CD4-positive, alpha-beta memory T cell (primary cell): ENCODE measurements around the gene HEMGN. TPM values are rescaled to one million over a fixed set of nuclear protein-coding genes. Genes with fewer than 3 reads are reported as not detected.
A peak's percentile ranks its signal among the peaks of the same experiment; 100 is the strongest.

Experiments
- CTCF ChIA-PET: fragments of 350-600 bp; sonication (Branson Sonifier 250); formaldehyde crosslinking; loops from one replicate; lab custom pipeline; 2021; ENCODE audit warnings: inconsistent platforms; ENCODE audit not compliant: partially characterized antibody; lab: Charles Lee
- POLR2A ChIA-PET: fragments of 350-600 bp; sonication (Branson Sonifier 250); formaldehyde crosslinking; loops from one replicate; lab custom pipeline; 2021; ENCODE audit not compliant: partially characterized antibody; lab: Charles Lee
- DNase-seq, 5 donors: peaks; one replicate each; pipeline versions ENCODE4 v3.0.0 to v3.0.0-alpha.2; 2020 to 2022; ENCODE audit warnings: mixed read lengths in 1 of 5
- H3K27ac ChIP-seq: one replicate; pipeline ENCODE4 v1.7.0; 2013; ENCODE audit warnings: low read depth, low read length
- H3K27me3 ChIP-seq: 2 replicates; pipeline ENCODE4 v1.7.0; 2013; ENCODE audit warnings: mild to moderate bottlenecking, low read length, moderate library complexity; ENCODE audit not compliant: insufficient read depth
- H3K36me3 ChIP-seq: 2 replicates; pipeline ENCODE4 v1.7.0; 2013; ENCODE audit warnings: mild to moderate bottlenecking, low read length, moderate library complexity; ENCODE audit not compliant: insufficient read depth
- H3K4me1 ChIP-seq: 2 replicates; pipeline ENCODE4 v1.7.0; 2013; ENCODE audit warnings: mild to moderate bottlenecking, low read length, moderate library complexity; ENCODE audit not compliant: insufficient read depth
- H3K4me3 ChIP-seq, 2 donors: one replicate each; pipeline ENCODE4 v1.7.0; 2013; ENCODE audit warnings: low read length in 2 of 2, mild to moderate bottlenecking in 1 of 2
- H3K9me3 ChIP-seq, 2 donors: one replicate each; pipeline ENCODE4 v1.7.0; 2013; ENCODE audit warnings: low read length in 2 of 2, control low read depth in 1 of 2; ENCODE audit not compliant: control insufficient read depth in 1 of 2
- H3K27ac Mint-ChIP-seq, 7 donors: one replicate each; pipeline ENCODE4 v1.8.0; 2020 to 2021; ENCODE audit warnings: mixed read lengths in 7 of 7, mild to moderate bottlenecking in 6 of 7, inconsistent platforms in 3 of 7, moderate library complexity in 3 of 7
- H3K27me3 Mint-ChIP-seq, 2 donors: one replicate each; pipeline ENCODE4 v1.8.0; 2020 to 2021; ENCODE audit warnings: mixed read lengths in 2 of 2
- H3K36me3 Mint-ChIP-seq, 2 donors: one replicate each; pipeline ENCODE4 v1.8.0; 2020 to 2021; ENCODE audit warnings: mixed read lengths in 2 of 2, inconsistent platforms in 1 of 2, mild to moderate bottlenecking in 1 of 2
- H3K4me1 Mint-ChIP-seq, 4 donors: one replicate each; pipeline ENCODE4 v1.8.0; 2020 to 2021; ENCODE audit warnings: mixed read lengths in 4 of 4, mild to moderate bottlenecking in 1 of 4
- H3K4me3 Mint-ChIP-seq, 8 donors: one replicate each; pipeline ENCODE4 v1.8.0; 2020 to 2021; ENCODE audit warnings: mixed read lengths in 8 of 8, mild to moderate bottlenecking in 7 of 8, moderate library complexity in 6 of 8, inconsistent platforms in 3 of 8
- H3K9me3 Mint-ChIP-seq, 8 donors: one replicate each; pipeline ENCODE4 v1.8.0; 2020 to 2021; ENCODE audit warnings: mixed read lengths in 8 of 8, mild to moderate bottlenecking in 5 of 8, inconsistent platforms in 3 of 8, moderate library complexity in 1 of 8
- intact Hi-C: fragments of 100-400 bp; cut with micrococcal nuclease; formaldehyde crosslinking; loops from one replicate; pipeline ENCODE4 v1.15.1; 2023
- polyA plus RNA-seq, 2 donors: library from polyadenylated mRNA; unstranded; fragments of 300-500 nt; fragmentation: Illumina TruSeq; gene quantifications; one replicate each; pipeline ENCODE4 v1.2.3, GENCODE V29; 2021
- total RNA-seq, 2 experiments: library from RNA; stranded (reverse); gene quantifications; one replicate each; pipeline ENCODE4 v1.2.3, GENCODE V29; 2021

HEMGN gene
- total and polyA plus RNA-seq, 4 experiments from 2014 or later: 1.6 to 4.0 (median 2.9) TPM

GRCh38 chr9:97904725-97905124 lies 33.2 kb downstream of the HEMGN start:
- ChIA-PET CTCF (interaction anchor here (0.9 to 11.2 kb wide), 4 partner anchors 9 to 359 kb away, joined by 3 to 312 read pairs (median 87); partner anchors contain the start of gene TRMO), POLR2A (interaction anchor here (0.6 to 15.8 kb wide), 18 partner anchors 9 to 351 kb away, joined by 3 to 746 read pairs (median 5); partner anchors contain the start of genes ANP32B, NANS, NCBP1 and TBC1D2)
- H3K27ac Mint-ChIP-seq: peak overlapping the region; percentile 90 to 98 (median 97)
- Histone ChIP-seq H3K4me3 (peak overlapping the region; percentile 32 to 42), H3K27me3 (no peaks in the 10 kb centered on the region), H3K4me1 (peaks cover 97% of the 10 kb centered on the region), H3K9me3 (no peaks in the 10 kb centered on the region), H3K27ac (peak overlapping the region; percentile 73), H3K36me3 (peaks cover 6% of the 10 kb centered on the region)
- peak overlapping the region; percentile 83 to 94 (median 85) for H3K4me3 Mint-ChIP-seq
- H3K27me3 Mint-ChIP-seq: no peaks in the 10 kb centered on the region
- intact Hi-C loops: loop anchor here (1.0 to 5.0 kb wide), 4 partner anchors 18 to 353 kb away; partner anchors contain the start of genes NCBP1, TBC1D2, TRMO and TSTD2
- H3K4me1 Mint-ChIP-seq: peaks cover 54 to 92% (median 72%) of the 10 kb centered on the region in 4 donors
- H3K36me3 Mint-ChIP-seq: peaks cover 17 to 33% of the 10 kb centered on the region in 2 donors
- peak; percentile 62 to 82 (median 70) for DNase-seq
- H3K9me3 Mint-ChIP-seq: no peaks in the 10 kb centered on the region

- no peaks in the 10 kb centered on the region for H3K27me3 Mint-ChIP-seq
- no peaks in the 10 kb centered on the region for H3K36me3 ChIP-seq
- peak overlapping the region; percentile 56 for H3K27ac ChIP-seq
- ChIA-PET CTCF (interaction anchor here (0.8 to 11.2 kb wide), 9 partner anchors 9 to 352 kb away, joined by 3 to 312 read pairs (median 5); partner anchors contain the start of genes TBC1D2 and TRMO), POLR2A (interaction anchor here (1.4 to 15.8 kb wide), 6 partner anchors 9 to 270 kb away, joined by 3 to 746 read pairs (median 30); partner anchors contain the start of genes ANP32B, NCBP1, TRMO and TSTD2)
- peaks cover 8 to 23% of the 10 kb centered on the region in 2 donors for H3K36me3 Mint-ChIP-seq
- H3K4me3 Mint-ChIP-seq: peak overlapping the region in 7 of 8 donors; percentile 43 to 76 (median 53)
- intact Hi-C loops: loop anchor here (5.0 kb wide), 2 partner anchors 206 to 354 kb away; partner anchors contain the start of genes TBC1D2 and XPA
- H3K27ac Mint-ChIP-seq: peak overlapping the region; percentile 32 to 98 (median 90)
- peaks cover 45 to 79% (median 61%) of the 10 kb centered on the region in 4 donors for H3K4me1 Mint-ChIP-seq
- DNase-seq: no peak
- H3K9me3 Mint-ChIP-seq: no peaks in the 10 kb centered on the region
- no peaks in the 10 kb centered on the region for H3K27me3 ChIP-seq
- peaks cover 81% of the 10 kb centered on the region for H3K4me1 ChIP-seq
- H3K9me3 ChIP-seq: no peaks in the 10 kb centered on the region
- H3K4me3 ChIP-seq: no peak overlapping the region
Observed at GRCh38 chr9:97903177-97903576, 34.8 kb downstream of the HEMGN start.

- no peak overlapping the region for H3K4me3 ChIP-seq
- H3K27ac ChIP-seq: peak overlapping the region; percentile 21
- peaks cover 59% of the 10 kb centered on the region for H3K4me1 ChIP-seq
- H3K27ac Mint-ChIP-seq: peak overlapping the region; percentile 75 to 93 (median 92)
- CTCF ChIA-PET: interaction anchor here (0.7 to 11.2 kb wide), 35 partner anchors 11 to 363 kb away, joined by 3 to 312 read pairs (median 4); partner anchors contain the start of genes NCBP1, TRMO, TSTD2 and XPA
- peak overlapping the region in 3 of 8 donors; percentile 20 to 59 (median 43) for H3K4me3 Mint-ChIP-seq
- DNase-seq: peak; percentile 39 to 54 (median 43)
- intact Hi-C loops: loop anchor here (1.0 to 5.0 kb wide), 5 partner anchors 11 to 356 kb away; partner anchors contain the start of genes TBC1D2, TRMO and XPA
- H3K27me3 ChIP-seq: no peaks in the 10 kb centered on the region
- no peaks in the 10 kb centered on the region for H3K27me3 Mint-ChIP-seq
- no peaks in the 10 kb centered on the region for H3K9me3 Mint-ChIP-seq
- H3K9me3 ChIP-seq: no peaks in the 10 kb centered on the region
- POLR2A ChIA-PET: interaction anchor here (0.9 to 15.8 kb wide), 6 partner anchors 9 to 355 kb away, joined by 3 to 746 read pairs (median 30); partner anchors contain the start of genes ANP32B, TBC1D2 and TRMO
- H3K36me3 Mint-ChIP-seq: peaks cover 15 to 23% of the 10 kb centered on the region in 2 donors
- no peaks in the 10 kb centered on the region for H3K36me3 ChIP-seq
- H3K4me1 Mint-ChIP-seq: peaks cover 33 to 63% (median 45%) of the 10 kb centered on the region in 4 donors
Observed at GRCh38 chr9:97900738-97901565, 37.0 kb downstream of the HEMGN start.

- Histone ChIP-seq H3K4me1 (peaks cover 52% of the 10 kb centered on the region), H3K9me3 (no peaks in the 10 kb centered on the region), H3K36me3 (no peaks in the 10 kb centered on the region), H3K27ac (peak overlapping the region; percentile 21), H3K27me3 (no peaks in the 10 kb centered on the region), H3K4me3 (no peak overlapping the region)
- intact Hi-C loops: loop anchor here (5.0 kb wide), 2 partner anchors 203 to 357 kb away; partner anchors contain the start of genes TBC1D2 and XPA
- CTCF ChIA-PET: interaction anchor here (0.7 to 11.2 kb wide), 26 partner anchors 11 to 364 kb away, joined by 3 to 312 read pairs (median 6); partner anchors contain the start of genes NCBP1, TRMO, TSTD2 and XPA
- POLR2A ChIA-PET: interaction anchor here (0.9 to 15.8 kb wide), 5 partner anchors 9 to 355 kb away, joined by 3 to 746 read pairs (median 3); partner anchors contain the start of genes TBC1D2 and TRMO
- H3K4me1 Mint-ChIP-seq: peaks cover 31 to 63% (median 40%) of the 10 kb centered on the region in 4 donors
- H3K27ac Mint-ChIP-seq: peak overlapping the region in 5 of 7 donors; percentile 62 to 93 (median 92)
- H3K9me3 Mint-ChIP-seq: no peaks in the 10 kb centered on the region
- no peak for DNase-seq
- H3K36me3 Mint-ChIP-seq: peaks cover 22 to 28% of the 10 kb centered on the region in 2 donors
- no peak overlapping the region for H3K4me3 Mint-ChIP-seq
- H3K27me3 Mint-ChIP-seq: no peaks in the 10 kb centered on the region
Observed at GRCh38 chr9:97900103-97900737, 37.8 kb downstream of the HEMGN start.

- Mint-ChIP-seq H3K27ac (peak overlapping the region in 4 of 7 donors; percentile 6 to 77 (median 24)), H3K4me1 (peaks cover 5 to 23% (median 8%) of the 10 kb centered on the region in 4 donors), H3K4me3 (no peak overlapping the region), H3K36me3 (peaks cover 31 to 38% of the 10 kb centered on the region in 2 donors), H3K9me3 (peaks cover 0 to 19% (median 13%) of the 10 kb centered on the region in 8 donors), H3K27me3 (no peaks in the 10 kb centered on the region)
- no peaks in the 10 kb centered on the region for H3K9me3 ChIP-seq
- peaks cover 8% of the 10 kb centered on the region for H3K4me1 ChIP-seq
- H3K36me3 ChIP-seq: no peaks in the 10 kb centered on the region
- intact Hi-C loops: no loop called here
- H3K4me3 ChIP-seq: no peak overlapping the region
- H3K27ac ChIP-seq: no peak overlapping the region
- ChIA-PET CTCF (interaction anchor here (0.9 to 1.5 kb wide), 7 partner anchors 9 to 28 kb away, joined by 3 to 9 read pairs (median 3); partner anchors contain the start of gene TRMO), POLR2A (interaction anchor here (0.7 to 1.9 kb wide), 4 partner anchors 9 to 28 kb away, joined by 3 to 15 read pairs (median 7); partner anchors contain the start of gene TRMO)
- no peak for DNase-seq
- no peaks in the 10 kb centered on the region for H3K27me3 ChIP-seq
Observed at GRCh38 chr9:97895695-97896332, 42.2 kb downstream of the HEMGN start.

GRCh38 chr9:97895211-97895610 lies 42.8 kb downstream of the HEMGN start:
- H3K36me3 ChIP-seq: no peaks in the 10 kb centered on the region
- ChIA-PET CTCF (interaction anchor here (0.9 to 1.5 kb wide), 8 partner anchors 10 to 207 kb away, joined by 3 to 9 read pairs (median 4); partner anchors contain the start of gene TRMO), POLR2A (interaction anchor here (1.0 to 1.9 kb wide), 4 partner anchors 10 to 29 kb away, joined by 4 to 15 read pairs (median 8); partner anchors contain the start of gene TRMO)
- peaks cover 3% of the 10 kb centered on the region for H3K4me1 ChIP-seq
- peak overlapping the region in 2 of 7 donors; percentile 6 to 77 for H3K27ac Mint-ChIP-seq
- peaks cover 30 to 38% of the 10 kb centered on the region in 2 donors for H3K36me3 Mint-ChIP-seq
- no peak overlapping the region for H3K4me3 ChIP-seq
- peaks cover 0 to 19% (median 13%) of the 10 kb centered on the region in 8 donors for H3K9me3 Mint-ChIP-seq
- no peaks in the 10 kb centered on the region for H3K27me3 ChIP-seq
- H3K27me3 Mint-ChIP-seq: no peaks in the 10 kb centered on the region
- H3K4me1 Mint-ChIP-seq: peaks cover 2 to 21% (median 4%) of the 10 kb centered on the region in 4 donors
- no peaks in the 10 kb centered on the region for H3K9me3 ChIP-seq
- H3K4me3 Mint-ChIP-seq: no peak overlapping the region
- no peak overlapping the region for H3K27ac ChIP-seq
- no peak for DNase-seq
- intact Hi-C loops: no loop called here
